NCI-H1436 (cell line): ENCODE data around the gene PRDM15.
"Not testable (repeated sequence)": the region's sequence is repeated elsewhere in the genome, so short reads cannot be mapped to it uniquely, and the experiment has no call there.

Source experiments
- DNase-seq: peaks from one replicate; lab custom pipeline; 2025; lab: John Stamatoyannopoulos, UW

The PRDM15 gene

GRCh38 chr21:41805038-41805437 lies 74.1 kb downstream of the PRDM15 start:
- DNase-seq = no peak

DNA sequence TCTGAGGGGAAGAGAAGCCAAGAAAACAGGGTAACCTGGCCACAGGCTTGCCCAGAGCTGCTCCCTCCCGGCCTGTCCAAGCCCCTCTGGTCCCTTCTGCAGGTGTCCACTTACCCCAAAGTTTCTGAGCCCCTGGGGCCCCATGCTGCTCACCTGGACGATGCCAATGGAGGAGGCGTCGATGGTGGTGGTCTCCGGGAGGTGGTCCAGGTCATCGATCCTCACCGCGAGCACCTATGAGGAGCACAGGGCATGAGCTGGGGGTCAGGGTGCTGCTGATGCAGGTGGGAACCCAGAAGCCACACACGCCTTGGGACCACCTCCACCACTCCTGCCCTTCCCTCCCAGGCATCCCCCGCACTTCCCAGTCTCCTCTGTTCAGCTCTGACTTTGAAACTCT lies 74.8 kb downstream of the PRDM15 start:
- DNase-seq = no peak

GRCh38 chr21:41803316-41803715 lies 75.8 kb downstream of the PRDM15 start:
- DNase-seq = no peak

DNA sequence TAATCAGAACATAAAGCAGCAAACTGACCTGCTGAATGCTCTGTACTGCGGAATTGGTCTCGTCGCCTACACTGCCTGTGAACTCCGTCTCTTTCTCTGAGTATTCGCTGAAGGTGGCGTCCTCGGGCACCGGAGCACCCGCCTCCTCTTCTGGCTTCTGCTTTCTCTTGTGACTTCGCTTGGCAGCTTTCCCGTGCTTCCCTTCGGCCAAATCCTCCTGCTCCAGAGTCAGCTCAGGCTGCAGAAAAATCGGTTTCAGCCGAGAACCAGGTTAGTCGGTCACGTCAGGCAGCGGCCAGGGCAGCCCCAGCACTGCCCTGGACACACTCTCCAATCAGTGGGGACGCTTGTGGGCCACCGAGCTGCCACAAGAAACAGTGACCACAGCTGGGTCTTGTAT lies 76.5 kb downstream of the PRDM15 start:
- DNase-seq = no peak

DNA sequence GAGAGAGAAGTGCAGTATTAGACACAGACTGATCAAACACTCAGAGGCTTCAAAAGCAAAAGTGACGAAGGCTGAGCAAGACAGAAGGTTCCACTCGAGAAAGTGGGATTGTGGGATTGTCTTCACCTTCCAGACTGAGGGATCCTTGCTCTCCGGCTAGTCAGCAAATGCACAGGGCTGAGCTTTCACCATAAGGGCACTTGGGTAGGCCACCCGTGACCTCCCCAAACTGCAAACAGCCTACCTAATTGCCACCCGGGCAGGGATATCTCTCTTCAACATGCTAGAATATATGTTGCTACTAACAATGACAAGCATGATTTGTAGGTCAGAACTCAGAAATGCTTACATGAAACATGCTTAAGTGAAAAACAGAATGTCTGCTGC lies 77.0 kb downstream of the PRDM15 start:
- no peak for DNase-seq

- no peak for DNase-seq
Measured at GRCh38 chr21:41801321-41802197, 77.6 kb downstream of the PRDM15 start.

DNA sequence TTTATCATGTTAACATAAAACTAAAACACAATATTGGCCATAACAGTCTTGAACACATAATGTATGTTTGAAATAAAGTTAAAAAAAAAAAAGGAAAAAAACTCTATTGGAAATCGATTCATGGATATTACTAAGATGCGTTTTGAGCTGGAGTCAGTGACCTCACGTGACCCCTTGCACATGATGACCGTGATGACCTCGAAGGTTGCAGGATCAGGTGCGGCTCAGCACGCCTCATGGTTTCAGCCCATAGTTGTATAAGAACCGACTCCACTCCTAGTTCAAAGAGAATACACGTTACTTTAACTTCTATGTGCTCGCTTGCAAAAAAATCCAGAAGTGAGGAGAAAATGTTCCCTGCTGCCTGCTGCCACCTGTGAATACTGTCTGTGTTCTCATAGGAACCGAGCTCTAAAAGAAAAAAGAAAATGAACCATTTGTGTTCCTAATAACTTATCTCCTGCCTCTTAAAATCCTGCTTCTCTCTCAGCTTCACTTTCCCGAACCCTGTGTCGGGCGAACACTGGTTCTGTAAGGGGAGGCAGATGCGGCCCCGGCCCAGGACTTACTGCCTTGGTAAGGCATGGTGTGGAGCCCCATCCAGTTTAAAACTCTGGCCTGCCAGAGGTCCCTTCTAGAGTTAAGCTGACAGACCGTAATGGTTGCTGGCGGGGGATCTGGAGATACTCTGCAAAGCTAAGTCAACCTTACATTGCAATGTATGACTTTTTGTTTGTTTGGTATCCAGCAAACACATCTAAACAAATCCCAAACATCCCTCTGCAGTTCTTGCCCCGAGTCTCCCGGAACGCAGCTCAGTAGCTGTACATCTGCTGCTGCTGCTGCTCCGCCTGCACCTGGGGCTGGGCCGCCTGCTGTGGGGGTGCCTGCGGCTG lies 78.5 kb downstream of the PRDM15 start:
- DNase-seq = no peak

DNA sequence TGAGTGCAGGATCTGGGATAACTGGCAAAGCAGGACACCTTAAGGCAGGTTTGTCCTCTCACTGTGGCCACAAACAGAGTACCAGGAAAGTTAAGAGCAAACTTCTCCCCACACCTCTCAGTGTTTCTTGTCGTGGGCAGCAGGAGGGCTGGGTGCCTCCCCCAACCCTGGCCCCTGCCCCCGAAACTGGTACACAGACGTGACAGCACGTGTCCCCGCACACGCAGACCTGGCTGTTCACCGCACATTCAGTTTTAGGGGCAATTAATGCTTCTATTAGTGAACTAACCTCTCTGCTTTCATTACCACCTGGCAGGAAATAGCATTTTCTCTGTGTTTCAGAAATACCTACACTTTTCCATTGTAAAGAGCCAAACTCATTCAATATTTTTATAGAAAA lies 79.4 kb downstream of the PRDM15 start:
- DNase-seq = no peak

DNA sequence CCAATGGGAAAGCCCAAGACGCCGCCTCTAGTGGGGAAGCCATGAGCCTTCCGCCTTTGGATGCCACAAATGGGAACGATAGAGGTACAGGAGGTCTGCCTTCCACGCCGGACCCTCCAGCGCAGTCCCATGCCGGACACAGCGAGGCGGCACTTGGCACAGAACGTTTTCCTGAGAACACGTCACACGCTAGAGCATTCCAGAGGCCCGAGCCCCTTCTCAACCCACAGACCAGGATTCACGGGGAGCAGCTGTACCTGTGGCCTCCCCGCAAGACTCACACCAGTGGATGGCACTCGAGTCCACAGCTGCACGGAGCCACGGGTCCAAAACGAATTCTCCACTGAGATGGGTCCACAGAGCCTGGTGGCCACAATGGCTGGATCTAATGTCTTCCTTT lies 80.8 kb downstream of the PRDM15 start:
- DNase-seq = no peak

DNA sequence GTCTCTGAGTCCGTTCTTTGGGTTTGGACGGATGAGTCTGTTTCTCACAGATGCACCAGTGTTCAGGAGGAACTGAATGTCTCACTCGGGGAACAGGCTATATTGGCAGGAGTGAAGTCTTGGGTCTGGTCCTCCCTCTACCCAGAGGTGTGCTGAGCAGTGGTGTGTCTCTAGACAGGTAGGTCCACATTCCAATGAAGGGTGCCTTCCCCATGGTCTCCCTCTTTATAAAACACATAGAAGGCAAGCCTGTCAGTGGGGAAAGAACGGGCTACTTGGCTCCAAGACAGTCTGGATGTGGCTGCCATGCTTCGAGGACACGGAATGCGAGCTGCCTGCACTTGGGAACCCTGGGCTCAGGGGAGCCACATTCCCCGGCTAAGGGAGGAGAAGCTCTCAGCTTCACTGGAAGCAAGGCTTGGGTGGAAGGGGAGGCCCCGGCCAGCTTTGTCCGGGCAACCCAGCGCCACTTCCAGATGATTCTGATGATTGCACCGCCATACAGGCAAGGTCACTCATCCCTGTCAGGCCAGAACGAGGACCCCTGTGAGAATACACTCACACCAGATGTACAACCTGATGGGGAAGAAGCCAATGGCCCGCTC lies 82.6 kb downstream of the PRDM15 start:
- no peak for DNase-seq

DNA sequence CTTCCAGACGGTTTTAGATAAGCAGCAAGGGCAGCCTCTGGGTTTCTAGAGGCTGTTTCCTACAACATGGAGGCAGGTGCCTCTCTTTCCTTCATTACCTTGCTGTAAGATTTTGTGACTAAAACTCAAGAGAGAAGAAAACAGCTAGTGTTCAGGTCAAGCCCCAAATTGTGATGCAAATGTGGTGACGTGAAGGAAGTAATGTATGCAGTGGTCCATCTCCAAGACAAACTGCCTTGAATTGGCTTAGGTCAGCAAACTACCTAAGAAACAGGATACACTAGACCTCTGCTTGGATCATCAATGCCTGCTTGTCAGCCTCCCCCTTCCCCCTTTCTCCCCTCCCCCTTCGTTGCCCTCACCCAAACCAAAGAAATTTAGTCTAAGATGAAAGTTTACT lies 83.4 kb downstream of the PRDM15 start:
- DNase-seq = no peak

DNA sequence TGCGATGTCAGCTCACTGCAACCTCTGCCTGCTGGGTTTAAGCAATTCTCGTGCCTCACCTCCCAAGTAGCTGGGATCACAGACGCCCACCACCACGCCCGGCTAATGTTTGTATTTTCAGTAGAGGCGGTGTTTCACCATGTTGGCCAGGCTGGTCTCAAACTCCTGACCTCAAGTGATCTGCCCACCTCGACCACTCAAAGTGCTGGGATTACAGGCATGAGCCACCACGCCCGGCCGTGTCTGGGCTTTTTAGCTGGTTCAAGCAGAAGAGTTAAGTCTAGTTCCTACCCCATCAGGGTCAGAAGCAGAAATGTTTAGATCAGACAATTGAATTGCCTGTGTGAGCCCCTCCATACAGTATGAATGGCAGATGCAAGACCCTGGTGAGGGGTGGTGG lies 84.5 kb downstream of the PRDM15 start:
- no peak for DNase-seq

DNA sequence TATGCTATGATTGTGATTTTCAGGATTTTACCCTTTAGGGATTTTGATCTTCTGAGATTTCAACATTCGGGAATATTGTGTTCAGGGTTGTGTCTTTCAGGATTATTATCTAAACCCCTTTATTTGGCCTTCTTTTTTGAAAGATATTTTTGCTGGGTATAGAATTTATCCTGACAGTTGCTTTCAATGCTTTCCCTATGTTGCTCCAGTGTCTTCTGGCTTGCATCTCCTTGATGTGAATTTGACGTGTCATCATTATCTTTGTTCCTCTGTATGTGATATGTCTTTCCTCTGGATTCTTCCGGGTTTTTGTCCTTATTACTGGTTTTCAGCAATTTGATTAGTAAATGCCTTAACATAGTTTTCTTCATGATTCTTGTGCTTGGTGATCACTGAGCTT lies 86.4 kb downstream of the PRDM15 start:
- no peak for DNase-seq

DNA sequence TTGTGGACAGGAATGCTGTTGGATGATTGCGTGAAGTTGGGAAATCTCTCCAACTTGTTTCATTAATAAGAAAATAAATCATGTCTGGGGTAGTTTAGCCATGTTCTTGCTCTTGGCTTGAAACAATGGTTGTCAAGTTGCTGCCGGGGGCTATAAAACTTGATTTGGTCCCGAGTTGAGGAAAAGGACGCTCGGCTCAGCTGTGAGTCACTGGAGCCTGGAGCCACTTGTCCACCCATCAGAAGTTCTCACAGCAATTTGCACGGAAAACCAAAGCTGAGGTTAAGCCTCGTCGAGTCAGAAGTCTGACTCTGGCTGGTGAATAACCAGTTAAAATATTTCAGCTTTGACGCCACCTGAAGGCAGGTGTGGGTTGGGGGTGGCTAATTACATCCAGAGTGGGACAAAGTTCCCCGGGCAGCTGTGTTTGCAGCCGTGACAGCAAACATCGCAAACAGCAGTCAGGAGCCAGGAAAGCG lies 92.6 kb downstream of the PRDM15 start:
- DNase-seq = no peak

GRCh38 chr21:41785262-41785661 lies 93.9 kb downstream of the PRDM15 start:
- DNase-seq = not testable (repeated sequence)

DNA sequence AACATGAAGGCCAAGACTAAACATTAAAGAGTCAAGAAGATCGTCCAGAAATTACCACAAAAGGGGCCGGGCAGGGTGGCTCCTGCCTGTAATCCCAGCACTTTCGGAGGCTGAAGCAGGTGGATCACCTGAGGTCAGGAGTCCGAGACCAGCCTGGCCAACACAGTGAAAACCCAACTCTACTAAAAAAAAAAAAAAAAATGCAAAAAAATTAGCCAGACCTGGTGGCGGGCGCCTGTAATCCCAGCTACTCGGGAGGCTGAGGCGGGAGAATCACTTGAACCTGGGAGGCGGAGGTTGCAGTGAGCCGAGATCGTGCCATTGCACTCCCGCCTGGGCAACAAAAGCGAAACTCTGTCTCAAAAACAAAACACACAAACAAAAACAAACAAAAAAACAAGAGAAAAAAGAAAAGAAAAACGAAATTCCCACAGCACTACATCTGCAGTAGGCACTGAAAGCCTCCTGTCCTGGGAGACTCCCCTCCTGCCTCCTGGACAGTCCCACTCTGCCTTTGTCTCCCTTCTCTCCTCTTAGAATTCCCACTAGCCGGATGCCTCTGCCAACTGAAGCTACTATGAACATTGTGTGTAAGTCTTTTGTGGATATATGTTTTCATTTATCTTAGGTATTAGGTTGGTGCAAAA lies 94.6 kb downstream of the PRDM15 start:
- no peak for DNase-seq

- peak; percentile 63 for DNase-seq
Measured at GRCh38 chr21:41783476-41784180, 95.5 kb downstream of the PRDM15 start.

DNA sequence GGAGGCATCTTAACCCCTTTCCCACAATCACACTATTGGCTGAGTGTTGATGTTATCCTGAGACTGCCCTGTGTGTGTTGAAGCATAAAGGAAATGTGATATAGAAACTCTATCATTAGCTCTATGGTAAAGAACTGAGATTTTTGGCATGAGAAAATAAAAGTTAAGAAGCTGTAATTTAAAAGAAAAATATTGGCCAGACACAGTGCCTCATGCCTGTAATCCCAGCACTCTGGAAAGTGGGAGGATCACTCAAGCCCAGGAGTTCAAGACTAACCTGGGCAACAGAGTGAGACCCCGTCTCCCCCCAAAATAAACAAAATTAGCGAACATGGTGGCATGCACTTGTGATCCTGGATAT lies 98.1 kb downstream of the PRDM15 start:
- DNase-seq = no peak

DNA sequence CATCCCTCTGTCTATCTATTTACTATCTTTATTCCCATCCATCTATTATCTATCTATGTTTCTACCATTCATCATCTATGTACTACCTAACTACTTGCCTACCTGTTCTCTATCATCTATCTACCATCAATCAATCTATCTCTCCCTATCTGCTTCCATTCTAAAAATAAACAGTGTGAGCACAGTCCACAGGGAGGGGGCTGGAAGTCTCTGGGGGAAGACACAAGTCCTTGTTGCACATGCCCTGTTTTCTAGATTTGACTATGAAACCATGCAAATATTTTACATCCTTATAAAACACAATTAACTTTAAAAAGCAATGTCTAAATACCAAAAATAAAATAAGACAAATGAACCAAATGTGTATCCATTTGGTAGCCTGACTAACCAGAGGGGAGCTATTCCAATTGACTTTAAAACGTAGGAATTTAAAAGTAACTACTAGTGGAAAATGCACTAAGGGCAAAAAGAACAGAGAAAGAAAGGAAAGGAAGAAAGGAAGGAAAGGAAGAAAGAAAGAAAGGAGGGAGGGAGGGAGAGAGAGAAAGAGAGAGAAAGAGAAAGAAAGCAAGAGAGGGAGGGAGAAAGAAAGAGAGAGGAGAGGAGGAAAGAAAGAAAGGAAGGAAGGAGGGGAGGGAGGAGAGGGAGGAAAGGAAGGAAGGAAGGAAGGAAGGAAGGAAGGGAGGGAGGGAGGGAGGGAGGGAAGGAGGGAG lies 98.7 kb downstream of the PRDM15 start:
- no peak for DNase-seq

GRCh38 chr21:41779659-41780058 lies 99.5 kb downstream of the PRDM15 start:
- no peak for DNase-seq
